GDM1 (cell line): ENCODE data around the gene ENDOV.

Source experiments
- DNase-seq: peaks from one replicate; lab custom pipeline; 2025; lab: John Stamatoyannopoulos, UW

The ENDOV gene

DNA sequence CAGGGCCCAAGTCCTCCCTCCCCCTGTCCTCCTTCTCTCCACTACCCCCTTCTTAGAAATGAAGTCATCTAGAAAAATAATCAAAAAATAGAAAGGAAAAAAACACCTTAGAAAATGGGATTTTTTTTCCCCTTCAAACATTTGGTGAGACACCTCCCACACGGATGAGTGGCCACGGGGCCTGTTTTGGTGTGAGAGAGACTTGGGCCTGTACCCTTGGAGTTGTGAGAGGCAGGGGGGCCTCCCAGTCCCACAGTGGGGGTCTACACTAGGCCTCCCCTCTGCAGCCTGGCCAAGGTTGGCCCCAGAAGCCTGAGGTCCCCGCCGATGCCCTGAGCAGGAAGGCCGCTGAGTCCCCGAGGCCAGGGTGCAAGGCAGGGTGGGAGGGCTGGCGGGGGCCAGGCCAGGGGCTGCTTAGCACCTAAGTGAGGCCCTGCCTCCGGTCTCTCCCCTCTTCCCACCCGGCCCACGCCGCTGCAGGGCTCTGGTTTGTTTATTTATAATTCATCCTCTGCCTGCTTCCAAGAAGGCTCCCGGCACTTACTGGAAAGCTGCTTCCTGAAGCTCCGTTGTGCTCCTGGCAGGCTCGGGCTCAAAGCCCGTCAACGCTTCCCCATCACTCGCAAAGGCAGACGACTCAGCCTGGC is 35.1 kb downstream of the ENDOV start:
- DNase-seq: no peak

DNA sequence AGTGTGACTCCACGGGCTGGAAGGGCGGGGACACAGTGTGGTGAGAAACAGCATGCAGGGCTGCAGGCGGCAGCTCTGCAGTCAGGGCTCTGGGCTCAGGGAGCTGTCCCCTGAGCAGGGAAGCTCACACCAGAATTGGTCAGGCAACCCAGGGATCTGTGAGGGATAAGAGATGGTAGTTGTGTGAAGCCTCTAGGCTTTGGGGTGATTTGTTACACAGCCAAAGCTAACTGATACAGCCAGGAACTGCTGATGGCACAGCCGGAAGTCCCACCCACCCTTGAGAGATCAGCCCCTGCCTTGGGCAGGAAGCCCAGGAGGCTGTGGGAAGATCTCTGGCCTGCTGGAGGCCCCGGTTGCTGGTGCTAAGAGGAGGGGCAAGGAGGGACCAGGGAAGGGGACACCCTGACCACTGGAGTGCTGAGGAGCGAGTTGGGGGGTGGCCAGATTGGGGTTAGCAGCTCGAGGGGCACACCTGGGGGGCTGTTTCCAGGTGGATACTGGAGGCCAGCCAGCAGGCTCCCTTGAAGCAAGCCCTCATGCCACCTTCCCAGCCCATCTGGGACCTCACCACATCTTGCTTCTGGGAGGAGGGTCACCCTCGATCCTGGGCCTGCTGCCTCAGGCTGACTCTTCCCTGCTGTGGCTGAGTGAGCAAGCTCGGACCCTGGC is 36.3 kb downstream of the ENDOV start:
- DNase-seq: no peak

DNA sequence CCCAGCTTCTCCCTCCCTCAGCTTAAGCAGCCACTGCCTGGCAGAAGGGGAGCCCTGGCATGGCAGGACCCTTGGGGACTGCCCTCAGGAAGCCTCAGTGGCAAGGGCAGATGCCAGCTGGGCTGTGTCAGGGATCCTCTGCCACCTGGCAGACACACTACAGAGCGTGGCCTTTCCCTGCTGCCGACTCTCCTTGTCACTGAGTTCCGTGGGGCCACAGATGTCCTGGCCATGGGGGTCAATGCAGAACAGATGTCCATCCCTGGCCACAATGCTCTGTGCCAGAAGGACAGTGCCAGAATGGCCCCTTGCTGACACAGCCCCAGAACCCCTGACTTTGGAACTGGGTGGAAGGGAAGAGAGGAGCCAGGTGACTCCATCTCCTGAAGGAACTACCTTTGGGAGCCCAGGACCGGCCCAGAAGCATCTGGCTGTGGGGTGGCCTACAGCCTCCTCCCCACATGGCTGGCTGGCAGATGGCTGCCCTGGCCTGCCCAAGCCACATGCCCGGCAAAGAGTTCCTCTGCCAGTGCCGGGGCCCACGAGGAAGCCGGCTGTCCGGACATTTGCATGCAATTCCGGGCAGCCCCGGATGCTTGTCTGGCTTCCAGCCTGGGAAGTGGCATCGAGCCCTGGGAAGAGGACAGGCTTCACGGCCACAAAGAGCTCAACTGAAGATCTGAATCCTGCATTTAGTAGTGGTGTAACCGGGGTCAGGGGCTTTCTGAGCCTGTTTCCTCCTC is 37.4 kb downstream of the ENDOV start:
- DNase-seq: no peak

DNA sequence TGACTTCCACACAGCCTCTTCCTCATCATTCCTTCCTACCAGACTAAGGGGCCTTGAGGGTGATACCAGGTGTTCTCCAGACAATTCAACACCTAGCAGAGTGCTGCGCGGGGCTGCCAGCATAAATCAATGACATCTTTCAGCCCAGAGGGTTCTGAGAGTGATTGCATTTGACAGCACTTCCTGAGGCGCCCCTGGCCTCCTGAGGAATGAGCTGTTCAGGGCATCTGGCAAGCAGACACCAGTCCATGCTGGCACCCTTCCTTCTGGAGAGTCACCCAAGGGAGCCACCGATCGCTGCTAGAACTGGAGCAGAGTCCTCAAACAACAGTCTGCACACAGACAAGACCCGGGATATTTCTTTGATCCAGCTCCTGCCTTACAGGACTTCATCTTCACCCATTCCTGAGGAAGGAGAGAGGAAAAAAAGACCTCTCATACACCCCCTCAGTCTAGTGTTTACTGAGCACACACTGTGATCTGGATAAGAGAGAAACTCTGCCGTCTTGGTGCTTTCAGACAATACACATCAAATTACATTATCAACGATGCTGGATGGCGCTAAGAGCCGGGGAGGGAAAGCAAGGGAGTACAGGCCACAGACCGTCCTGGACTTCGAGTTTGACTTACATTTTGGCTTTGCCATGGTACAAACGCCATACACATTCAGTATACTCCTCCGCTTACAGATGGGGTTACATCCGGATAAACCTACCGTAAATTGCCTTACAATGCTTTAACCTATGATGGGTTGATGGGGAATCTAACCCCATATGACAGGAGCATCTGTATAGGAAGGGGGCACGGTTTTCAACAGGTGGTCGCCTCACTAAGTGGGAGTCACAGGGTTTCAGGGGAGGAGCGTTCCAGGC is 38.4 kb downstream of the ENDOV start:
- no peak for DNase-seq

DNA sequence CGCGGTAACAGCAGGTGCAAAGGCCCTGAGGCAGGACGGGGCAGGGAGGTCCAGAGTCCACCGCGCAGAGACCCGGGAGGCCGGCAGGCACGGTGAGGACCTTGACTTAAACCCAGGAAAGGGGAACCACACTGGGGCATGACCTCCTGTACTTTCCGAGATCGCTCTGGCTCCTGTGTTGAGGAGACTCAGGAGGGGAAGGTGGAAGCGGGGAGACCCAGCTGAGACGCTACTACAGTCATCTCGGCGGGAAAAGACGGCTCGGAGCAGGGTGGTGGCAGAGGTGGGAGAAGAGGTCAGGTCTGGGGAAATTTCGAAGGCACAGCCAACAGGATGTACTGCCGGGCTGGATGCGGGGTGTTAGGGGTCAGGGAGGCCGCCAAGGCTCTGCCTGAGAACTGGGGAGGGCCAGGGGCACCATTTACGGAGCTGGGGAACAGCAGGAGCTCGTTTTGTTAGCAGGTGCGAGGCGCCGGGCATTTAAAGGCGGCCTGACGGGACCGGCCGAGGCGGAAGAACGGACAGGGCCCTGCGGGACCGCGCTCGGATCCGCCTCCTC is 39.1 kb downstream of the ENDOV start:
- no peak for DNase-seq

DNA sequence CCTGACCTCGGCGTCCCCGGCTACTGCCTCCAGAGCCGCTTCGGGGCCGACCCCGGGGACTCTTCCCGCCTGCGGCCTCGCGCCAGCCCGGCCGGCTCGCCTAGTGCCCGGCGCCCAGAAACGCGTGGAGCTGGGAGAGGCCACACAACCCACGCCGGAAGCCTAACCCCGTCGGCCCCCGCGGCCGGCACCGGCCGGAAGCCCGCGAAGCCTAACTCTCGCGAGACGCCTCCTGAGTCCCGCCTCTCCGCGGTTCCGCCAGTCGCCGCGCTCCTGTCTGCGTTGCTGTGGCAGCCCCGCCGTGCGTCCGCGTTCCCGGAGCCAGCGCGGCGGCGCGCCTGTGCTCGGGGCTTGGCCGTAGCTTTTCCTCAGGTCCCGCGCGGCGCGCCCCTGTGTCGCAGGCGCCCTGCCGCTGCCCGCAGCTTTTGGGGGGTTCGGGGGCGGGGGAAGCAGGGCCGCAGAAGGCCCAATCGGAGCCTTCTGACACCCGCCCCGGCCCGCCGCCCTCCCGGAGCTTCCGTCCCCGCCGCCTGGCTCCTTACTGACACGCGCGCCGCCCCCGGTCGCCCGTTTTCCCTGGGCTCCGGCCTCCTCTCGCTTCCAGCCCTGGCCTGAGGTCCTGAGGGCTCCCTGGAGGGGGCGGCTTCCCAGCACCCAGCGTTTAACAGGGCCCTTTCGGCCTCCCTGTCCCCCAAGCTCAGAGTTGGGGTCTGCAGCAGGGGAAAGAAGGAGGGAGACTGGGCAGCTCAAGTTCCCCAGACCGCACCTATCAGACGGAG is 39.8 kb downstream of the ENDOV start:
- DNase-seq: peak; percentile 97

DNA sequence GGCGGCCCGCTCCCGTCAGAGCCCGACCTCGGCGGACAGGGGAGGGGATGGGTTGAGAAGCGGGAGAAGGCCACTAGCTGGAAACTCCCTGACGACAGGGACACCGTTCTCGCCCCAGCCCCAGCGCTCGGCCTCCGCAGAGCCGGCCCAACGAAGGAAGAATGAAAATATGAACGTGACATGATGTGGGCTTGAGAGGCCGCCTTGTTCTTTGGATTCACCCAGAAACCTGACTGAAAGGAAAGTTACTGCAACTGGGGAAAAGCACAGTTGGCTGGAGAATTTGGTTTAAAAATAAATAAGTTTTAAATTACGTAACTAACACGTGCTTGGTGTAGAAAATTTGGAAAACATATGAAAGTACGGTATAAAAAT is 40.4 kb downstream of the ENDOV start:
- DNase-seq: no peak

DNA sequence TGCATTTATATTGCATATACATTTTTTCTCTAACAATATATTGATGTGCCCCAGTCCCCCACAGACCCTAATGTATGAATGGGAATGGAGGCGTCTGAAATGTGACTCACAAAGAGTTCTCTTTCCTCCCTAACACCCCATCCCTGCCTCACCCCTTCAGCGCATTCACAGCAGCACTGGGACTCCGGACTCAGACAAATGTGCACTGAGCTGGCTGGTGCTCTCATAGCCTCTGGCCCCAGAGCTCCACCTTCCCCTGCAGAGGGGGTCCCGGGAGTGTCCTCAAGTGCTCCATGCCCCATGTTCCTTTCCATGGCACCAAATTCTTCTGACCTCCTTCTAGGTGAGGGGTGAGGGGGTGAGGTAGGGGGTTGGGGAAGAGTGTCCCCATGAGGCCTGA is 40.8 kb downstream of the ENDOV start:
- DNase-seq: no peak

DNA sequence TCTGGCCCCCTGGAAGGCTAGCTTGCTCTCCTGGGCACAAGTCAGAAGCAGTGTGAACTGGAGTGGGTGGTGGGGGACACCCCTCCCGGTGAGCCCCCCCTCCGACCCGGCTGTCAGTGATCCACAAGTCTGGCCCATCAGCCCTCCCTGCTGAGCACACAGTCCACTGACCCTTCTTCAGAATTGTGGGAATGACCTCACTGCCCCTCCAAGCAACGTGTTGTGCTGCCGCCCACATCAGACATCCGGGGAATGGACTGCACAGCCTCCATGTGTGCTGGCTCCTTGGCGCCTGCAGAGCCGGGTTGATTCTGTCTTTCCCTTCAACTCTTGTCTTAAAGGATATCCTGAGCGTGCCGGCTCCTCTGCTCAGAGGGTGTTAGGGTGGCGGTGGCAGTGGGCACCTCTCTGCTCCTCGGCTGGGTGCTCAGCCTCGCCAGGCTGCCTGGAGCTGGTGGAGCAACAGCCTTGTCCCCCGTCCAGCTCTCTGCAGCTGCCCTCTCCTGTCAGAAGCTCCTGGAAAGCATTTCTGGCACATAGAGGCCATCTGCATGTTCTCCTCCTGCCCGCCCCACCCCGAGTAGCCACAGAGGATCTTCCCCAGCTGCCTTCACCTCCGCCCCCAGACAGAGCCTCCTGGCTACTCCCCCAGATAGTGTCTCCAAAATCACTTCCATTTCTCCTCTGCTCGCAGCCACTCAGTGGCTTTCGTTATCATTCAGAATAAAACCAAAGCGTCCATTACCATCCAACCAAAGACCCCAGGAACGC is 41.7 kb downstream of the ENDOV start:
- no peak for DNase-seq

DNA sequence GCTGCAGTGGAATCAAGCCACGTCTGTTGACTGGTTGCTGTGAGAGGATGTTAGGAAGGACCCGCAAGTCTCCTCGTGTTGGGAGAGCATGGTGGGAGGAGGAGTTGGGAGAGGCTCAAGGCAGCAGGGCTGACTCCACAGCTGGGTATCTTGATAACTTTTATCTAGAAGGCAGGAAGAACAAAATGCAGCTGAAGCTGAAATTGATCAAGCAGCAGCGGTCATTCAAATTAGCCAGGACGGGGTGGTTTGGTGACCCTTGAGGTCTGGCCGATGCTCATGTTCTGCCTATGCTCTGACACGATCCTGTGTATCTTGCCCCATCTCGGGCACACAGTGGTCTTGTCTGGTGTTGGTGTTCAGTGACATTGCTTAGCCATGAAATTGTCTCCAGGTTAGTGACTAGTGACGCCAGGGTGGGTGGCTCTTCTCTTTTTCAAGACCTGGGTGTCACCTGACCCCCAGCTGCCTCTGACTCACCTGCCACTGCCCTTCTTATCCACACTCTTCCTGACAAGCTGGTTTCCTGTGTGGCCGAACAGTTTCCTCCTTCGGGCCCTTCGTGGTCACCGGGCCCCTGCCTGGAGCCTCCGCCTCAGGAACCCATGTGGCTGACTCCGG is 42.4 kb downstream of the ENDOV start:
- peak; percentile 67 for DNase-seq

DNA sequence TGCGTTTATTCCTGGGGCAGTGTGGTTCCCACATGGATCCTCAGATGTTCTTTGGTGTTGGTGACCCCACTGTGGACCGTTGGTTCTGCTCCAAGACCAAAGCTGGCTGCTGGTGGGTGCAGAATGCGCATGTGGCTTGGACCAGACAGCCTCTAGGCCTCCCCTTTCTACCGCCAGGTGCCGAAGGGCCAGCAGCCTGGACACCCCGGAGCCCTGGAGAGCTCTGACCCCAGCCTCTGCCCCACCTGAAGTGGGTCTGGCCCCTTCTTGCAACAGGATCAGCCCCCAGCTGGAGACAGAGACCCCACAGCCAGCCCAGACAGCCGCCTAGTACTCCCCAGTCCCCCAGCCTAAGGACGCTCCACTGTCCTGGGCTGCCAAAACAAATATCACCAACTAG is 43.0 kb downstream of the ENDOV start:
- no peak for DNase-seq

DNA sequence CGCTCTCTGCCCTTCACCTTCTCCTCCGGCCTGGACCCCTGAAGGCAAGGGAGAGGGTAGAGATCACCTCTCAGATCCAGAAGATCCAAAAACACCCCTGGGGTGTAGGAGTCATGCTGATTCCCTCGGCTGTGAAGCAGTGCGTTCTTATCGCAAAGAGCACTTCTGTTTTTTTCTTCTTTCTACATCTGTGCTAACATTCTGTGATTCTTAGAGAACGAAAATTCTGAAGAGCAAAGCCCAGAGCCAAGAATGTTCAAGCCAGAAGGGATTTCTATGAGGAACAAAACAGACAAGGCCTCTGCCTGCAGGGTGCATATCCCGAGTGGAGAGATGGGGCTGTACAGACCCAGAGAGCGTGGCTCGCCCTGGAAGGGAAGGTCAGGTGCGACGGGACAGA is 44.3 kb downstream of the ENDOV start:
- no peak for DNase-seq

DNA sequence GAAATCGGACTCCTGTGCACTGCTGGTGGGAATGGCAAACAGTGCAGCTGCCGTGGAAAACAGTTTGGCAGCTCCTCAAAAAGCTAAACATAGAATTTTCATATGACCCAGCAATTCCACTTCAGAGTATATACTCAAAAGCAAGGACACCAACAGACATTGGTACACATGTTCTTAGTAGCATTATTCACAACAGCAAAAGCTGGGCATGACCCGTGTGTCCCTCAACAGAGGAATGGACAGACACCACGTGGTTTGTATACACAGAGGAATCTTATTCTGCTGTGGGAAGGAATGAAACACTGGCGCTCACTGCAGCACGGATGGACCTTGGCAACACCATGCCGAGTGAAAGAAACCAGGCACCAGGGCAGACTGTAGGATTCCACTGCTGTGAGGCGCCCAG is 45.5 kb downstream of the ENDOV start:
- DNase-seq: no peak

DNA sequence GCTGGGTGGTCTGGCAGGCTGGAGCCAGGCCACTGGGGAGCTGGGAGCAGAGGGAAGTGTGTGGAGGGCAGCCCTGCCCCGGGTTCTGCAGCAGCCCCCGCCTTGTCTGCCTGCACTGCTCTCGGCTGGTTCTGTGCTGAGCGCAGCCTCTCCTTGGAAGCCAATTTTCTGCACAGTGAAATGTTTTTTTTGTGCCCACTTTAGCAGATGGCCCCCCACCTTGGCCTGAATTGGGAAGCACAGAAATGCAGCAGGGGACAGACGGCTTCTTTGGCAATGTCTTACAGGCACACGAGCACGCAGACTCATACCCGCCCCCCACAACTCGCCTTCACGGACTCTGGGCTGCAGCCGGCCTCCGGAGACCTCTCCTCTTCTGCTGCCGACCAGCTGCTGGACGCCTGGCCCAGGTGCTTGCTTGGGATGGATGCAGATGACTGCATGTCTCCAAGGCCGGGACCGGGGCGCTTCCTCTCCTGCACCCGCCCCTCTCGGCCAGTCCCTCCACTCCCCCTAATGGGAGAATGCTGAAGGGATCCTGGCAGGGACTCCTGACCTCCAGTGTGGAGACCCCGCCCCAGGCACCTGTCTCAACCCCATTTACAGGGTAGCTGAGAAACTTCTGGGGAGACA is 46.7 kb downstream of the ENDOV start:
- DNase-seq: no peak

DNA sequence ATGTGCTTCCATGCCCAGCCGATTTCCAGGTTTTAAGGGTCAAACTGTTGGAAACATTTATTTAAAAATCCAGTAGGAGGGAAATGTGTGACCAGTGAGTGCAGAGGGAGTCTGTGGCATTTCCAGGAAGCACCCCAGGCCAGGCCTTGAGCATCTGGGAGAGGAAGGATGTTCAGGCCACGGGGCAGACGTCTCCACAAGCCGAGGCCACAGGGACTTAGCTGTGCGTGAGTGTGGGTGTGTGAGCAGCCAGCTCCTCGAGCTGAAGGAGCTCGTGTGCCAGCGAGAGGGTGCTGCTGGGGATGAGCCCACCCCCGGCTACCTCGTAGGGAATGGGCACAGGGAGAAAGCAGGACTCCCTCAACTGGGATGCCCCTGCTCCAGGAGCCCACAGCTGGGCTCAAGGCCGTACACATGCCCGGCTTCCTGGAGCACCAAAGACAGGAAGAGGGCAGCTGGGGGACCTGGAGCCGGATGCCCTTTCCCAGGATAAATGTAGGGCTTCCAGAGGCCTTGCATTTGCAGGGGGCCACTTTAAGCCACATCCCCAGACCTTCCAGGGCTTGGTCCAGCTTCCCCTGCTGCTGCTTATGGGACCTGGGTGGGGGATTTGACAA is 48.9 kb downstream of the ENDOV start:
- no peak for DNase-seq

DNA sequence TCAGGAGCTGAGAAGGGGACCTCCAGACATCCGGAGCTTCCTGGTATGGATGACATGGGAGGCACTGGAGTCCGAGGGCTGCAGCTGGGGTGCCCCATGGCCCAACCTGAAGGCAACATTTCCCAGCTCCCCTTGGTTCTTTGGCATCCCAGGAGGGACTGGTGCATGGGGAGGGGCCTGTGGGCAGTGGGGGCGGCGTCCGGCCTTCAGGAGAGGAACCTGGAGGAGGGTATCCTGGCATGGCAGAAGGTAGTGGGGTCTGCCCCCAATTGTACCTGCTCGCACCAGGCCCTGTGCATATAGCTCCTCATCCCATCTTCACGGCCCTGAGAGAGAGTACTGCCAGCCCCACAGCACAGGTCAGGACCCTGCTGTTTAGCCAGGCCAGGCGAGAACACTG is 49.5 kb downstream of the ENDOV start:
- no peak for DNase-seq

DNA sequence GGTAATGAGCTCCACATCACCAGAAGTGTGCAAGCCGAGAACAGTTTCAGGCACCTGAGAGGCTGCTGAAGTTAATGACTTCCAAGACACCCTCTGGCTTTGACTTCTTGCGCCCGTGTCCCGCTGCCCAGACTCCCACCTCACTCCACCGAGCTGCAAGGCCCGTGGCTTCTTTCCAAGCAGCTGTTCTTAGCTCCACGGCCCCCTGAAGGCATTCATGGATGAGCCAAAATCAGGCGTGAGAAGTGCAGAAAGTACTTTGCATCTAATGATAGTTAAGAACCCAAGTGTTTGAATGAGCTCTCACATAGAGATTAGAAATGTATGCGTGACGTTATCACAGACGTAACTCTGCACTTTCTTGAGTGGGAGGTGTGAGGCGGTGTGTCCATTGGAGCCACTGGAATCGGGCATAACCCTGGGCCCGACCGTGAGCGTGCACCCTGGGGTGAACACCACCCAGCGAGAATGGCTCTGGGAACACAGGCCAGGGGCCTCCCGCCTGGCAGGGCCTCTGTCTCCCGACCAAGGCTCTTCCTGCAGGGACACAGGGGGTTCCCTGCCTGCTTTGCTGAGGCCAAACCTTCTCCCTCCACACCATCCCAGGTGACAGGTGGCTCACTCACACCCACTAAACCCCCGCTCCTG is 50.5 kb downstream of the ENDOV start:
- DNase-seq: no peak

DNA sequence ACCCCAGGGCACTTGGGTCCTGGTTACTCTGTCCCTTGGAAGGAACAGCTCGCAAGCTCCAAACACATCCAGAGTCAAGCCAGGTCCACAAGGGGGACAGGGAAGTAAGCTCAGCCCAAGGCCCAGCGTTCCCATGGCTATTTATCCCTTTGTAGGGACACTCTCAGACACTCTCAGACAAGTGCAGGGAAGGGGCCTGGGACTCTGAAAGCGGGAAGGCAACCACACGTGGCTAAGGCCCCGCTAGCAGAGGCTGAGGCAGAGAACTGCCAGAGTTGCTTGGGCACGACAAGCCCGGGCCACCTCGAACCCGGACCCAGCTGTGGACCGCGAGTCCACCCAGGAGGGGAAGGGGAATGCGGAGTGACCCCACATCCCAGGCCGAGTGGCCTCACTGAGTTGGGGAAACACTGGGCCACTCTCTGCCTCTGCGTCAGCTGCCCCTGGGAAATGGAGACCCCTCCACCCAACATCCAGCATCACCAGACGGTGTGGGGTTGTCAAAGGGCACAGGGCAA is 51.3 kb downstream of the ENDOV start:
- DNase-seq: no peak
